Suprapubic skin (tissue), 4 donors: ENCODE results near the gene TBL1X. TPM values are rescaled to one million over a fixed set of nuclear protein-coding genes. Genes with fewer than 3 reads are reported as not detected.
"Not testable (repeated sequence)": the region's sequence is repeated elsewhere in the genome, so short reads cannot be mapped to it uniquely, and the experiment has no call there.

Source experiments
- DNase-seq, 2 donors: peaks; one replicate each; pipeline ENCODE4 v3.0.0-alpha.2; 2019; ENCODE audit warnings: low spot score in 2 of 2
- H3K27ac ChIP-seq: fragments of 200-600 bp; sonication (generic); one replicate; pipeline ENCODE4 v1.5.1; 2019
- H3K27me3 ChIP-seq: fragments of 200-600 bp; sonication (generic); one replicate; pipeline ENCODE4 v1.5.1; 2019
- H3K36me3 ChIP-seq: fragments of 200-600 bp; sonication (generic); one replicate; pipeline ENCODE4 v1.5.1; 2019
- H3K4me1 ChIP-seq: fragments of 200-600 bp; sonication (generic); one replicate; pipeline ENCODE4 v1.5.1; 2019
- H3K4me3 ChIP-seq: fragments of 200-600 bp; sonication (generic); one replicate; pipeline ENCODE4 v1.5.1; 2019; ENCODE audit warnings: mild to moderate bottlenecking
- H3K9me3 ChIP-seq: fragments of 200-600 bp; sonication (generic); one replicate; pipeline ENCODE4 v1.5.1; 2019
- EP300 ChIP-seq: sonication (generic); formaldehyde crosslinking; IDR thresholded peaks from one replicate; pipeline ENCODE4 v1.6.1; 2017; ENCODE audit warnings: antibody characterized with exemption
- POLR2A ChIP-seq, 2 donors: fragments of 450-650 bp; IDR thresholded peaks; one replicate each; pipeline ENCODE4 v1.6.1; 2017; ENCODE audit warnings: antibody characterized with exemption in 2 of 2, mild to moderate bottlenecking in 2 of 2, moderate library complexity in 2 of 2
- POLR2AphosphoS5 ChIP-seq, 3 donors: sonication (generic); formaldehyde crosslinking; IDR thresholded peaks; one replicate each; pipeline ENCODE4 v1.6.1; 2017; ENCODE audit warnings: antibody characterized with exemption in 3 of 3
- WGBS: methylation state at CpG from one replicate; pipeline ENCODE4 v1.1.5; 2018; 5-methylcytosine and 5-hydroxymethylcytosine counted together
- total RNA-seq, 4 donors: library from RNA; depleted of rRNA; stranded (reverse); fragments of >200 nt; gene quantifications; one replicate each; pipeline ENCODE4 v1.1.0, GENCODE V29; 2016
- TF ChIP-seq, protein P1 (sequence below), 2 donors: fragments of 200-600 bp in 1 of 2; fragments of 450-650 bp in 1 of 2; sonication (generic) in 1 of 2; IDR thresholded peaks; one replicate each; pipeline ENCODE4 v1.5.1; 2016 to 2019; ENCODE audit warnings: antibody characterized with exemption in 2 of 2, mild to moderate bottlenecking in 1 of 2, moderate library complexity in 1 of 2

TBL1X gene
- total RNA-seq, 4 donors from 2014 or later: 13.2 to 31.0 (median 17.1) TPM

DNA sequence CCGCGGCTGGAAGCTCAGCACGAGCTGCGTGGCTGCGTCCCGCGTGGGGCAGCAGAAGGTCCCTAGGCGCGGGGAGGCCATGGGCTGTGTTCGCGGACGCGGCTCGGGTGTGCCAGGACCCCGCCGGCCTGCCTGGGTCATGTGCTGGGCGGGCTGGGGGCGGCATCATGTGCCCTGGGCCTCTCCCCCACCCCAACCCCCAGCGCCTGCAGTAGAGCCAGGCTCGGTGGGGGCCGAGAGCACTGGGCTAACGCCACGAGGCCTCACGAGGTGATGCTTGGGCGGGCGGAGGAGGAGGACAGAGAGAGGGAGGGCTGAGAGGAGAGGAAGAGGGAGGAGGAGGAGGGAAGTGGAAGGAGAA, 300.9 kb downstream of the TBL1X start, which contains the start of gene GPR143:
GPR143 (minus strand) TSS at position 111 of the 361 bp plus-strand sequence; CDS start at position 81, 30 bp downstream.
- H3K4me3 ChIP-seq: peak within 1 kb of the TSS; percentile 7

DNA sequence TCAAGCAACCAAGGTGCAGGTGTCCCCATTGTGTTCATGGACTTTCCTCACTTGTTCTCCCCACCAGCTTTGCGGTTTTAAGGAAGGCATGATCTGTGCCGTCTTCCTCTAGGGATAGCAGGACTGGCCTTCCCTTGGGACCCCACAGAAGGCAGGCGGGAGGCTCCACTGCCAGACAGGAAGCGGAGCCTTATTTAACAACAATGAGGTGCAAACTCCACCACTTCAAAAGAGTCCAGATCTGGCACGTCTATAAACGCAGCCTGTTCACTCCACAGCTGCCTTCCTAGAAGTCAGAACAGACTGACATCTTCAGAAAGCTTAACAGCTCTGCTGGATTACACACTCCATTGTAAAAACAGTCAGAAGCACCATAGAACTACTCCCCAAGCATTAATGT, 302.5 kb downstream of the TBL1X start:
- TF ChIP-seq POLR2A (IDR thresholded peaks at IDR 0.05) (no peak), POLR2AphosphoS5 (IDR thresholded peaks at IDR 0.05) (no peak)
- TF ChIP-seq, protein P1, sequence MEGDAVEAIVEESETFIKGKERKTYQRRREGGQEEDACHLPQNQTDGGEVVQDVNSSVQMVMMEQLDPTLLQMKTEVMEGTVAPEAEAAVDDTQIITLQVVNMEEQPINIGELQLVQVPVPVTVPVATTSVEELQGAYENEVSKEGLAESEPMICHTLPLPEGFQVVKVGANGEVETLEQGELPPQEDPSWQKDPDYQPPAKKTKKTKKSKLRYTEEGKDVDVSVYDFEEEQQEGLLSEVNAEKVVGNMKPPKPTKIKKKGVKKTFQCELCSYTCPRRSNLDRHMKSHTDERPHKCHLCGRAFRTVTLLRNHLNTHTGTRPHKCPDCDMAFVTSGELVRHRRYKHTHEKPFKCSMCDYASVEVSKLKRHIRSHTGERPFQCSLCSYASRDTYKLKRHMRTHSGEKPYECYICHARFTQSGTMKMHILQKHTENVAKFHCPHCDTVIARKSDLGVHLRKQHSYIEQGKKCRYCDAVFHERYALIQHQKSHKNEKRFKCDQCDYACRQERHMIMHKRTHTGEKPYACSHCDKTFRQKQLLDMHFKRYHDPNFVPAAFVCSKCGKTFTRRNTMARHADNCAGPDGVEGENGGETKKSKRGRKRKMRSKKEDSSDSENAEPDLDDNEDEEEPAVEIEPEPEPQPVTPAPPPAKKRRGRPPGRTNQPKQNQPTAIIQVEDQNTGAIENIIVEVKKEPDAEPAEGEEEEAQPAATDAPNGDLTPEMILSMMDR (IDR thresholded peaks at IDR 0.05): no peak
- DNase-seq: no peak
- Histone ChIP-seq H3K27ac (no peak overlapping the region), H3K4me1 (no peaks in the 10 kb centered on the region), H3K9me3 (no peaks in the 10 kb centered on the region), H3K4me3 (no peak overlapping the region), H3K27me3 (no peaks in the 10 kb centered on the region), H3K36me3 (no peaks in the 10 kb centered on the region)
- WGBS: 48% methylated on average over 6 of the region's 6 CpGs

More for the DNA sequence above, 300.9 kb downstream of the TBL1X start, which contains the start of gene GPR143:
- H3K27ac ChIP-seq: no peak within 1 kb of the TSS
- 53% methylated on average over 9 of the region's 26 CpGs for whole genome bisulfite sequencing
- no peak for DNase-seq
- no peaks in the 10 kb centered on the region for H3K36me3 ChIP-seq
- no peak for TF ChIP-seq EP300
- TF ChIP-seq, protein P1 (IDR thresholded peaks at IDR 0.05): no peak
- TF ChIP-seq POLR2A (IDR thresholded peaks at IDR 0.05): no peak
- TF ChIP-seq POLR2AphosphoS5 (IDR thresholded peaks at IDR 0.05): no peak
- H3K4me1 ChIP-seq: no peaks in the 10 kb centered on the region
- no peaks in the 10 kb centered on the region for H3K9me3 ChIP-seq
- no peaks in the 10 kb centered on the region for H3K27me3 ChIP-seq

DNA sequence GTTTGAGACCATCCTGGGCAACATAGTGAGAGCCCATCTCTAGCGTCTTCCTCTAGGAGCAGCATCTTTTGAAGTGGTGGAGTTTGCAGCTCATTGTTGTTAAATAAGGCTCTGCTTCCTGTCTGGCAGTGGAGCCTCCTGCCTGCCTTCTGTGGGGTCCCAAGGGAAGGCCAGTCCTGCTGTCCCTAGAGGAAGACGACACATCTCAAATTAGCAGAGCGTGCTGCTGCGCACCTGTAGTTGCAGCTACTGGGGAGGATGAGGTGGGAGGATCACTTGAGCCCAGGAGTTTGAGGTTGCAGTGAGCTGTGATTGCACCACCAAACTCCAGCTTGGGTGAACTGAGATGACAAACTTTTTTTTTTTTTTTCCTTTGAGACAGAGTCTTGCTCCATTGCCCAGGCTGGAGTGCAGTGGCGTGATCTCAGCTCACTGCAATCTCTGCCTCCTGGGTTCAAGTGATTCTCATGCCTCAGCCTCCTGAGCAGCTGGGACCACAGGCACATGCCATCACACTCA, 303.5 kb downstream of the TBL1X start:
- not testable (repeated sequence) for H3K4me3 ChIP-seq, H3K9me3 ChIP-seq, DNase-seq, H3K36me3 ChIP-seq, H3K27me3 ChIP-seq, H3K27ac ChIP-seq, H3K4me1 ChIP-seq
- WGBS: 89% methylated on average over 4 of the region's 5 CpGs

DNA sequence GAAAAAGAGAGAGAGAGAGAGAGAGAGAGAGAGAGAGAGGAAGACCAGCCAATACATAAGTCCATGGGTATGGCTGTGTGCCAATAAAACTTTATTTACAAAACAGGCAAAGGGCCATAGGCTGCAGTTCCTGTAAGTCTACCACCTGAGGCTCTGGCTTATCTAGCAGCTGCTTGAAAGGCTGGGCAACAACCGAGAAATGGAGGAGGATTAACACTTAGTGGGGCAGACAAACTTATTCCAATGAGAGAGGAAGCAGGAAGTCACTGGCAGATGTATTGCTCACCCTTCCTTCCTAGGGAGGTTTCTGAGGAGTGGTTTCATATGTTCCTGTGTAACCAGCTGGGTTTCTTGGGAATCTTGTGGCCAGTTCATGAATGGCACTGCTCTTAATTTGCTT, 305.5 kb downstream of the TBL1X start:
- no peak for TF ChIP-seq EP300
- TF ChIP-seq, protein P1 (IDR thresholded peaks at IDR 0.05): no peak
- H3K9me3 ChIP-seq: no peaks in the 10 kb centered on the region
- 46% methylated on average over 1 of the region's 1 CpG for WGBS
- no peaks in the 10 kb centered on the region for H3K4me1 ChIP-seq
- H3K36me3 ChIP-seq: no peaks in the 10 kb centered on the region
- no peak overlapping the region for H3K27ac ChIP-seq
- no peak overlapping the region for H3K4me3 ChIP-seq
- no peak for DNase-seq
- no peaks in the 10 kb centered on the region for H3K27me3 ChIP-seq

DNA sequence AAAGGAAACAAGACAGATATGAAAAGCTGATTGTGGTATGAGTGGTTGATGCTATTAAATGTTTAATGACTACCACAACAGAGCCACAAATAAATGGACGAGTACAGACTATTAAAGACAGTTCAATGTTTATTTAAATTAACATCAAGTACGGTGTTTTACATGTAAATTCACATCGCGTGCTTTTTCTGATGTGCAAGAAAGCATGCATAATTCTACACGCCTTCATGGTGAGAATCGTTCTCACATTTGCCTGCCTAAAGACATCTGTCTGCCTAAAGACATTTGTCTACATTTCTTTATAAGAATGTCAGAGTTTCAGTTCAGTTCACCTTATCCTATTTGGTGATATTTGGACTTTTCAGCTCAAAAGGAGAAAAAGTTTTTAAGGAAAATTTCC, 308.1 kb downstream of the TBL1X start:
- no peaks in the 10 kb centered on the region for H3K9me3 ChIP-seq
- H3K27ac ChIP-seq: no peak overlapping the region
- WGBS: 76% methylated on average over 6 of the region's 6 CpGs
- H3K4me3 ChIP-seq: no peak overlapping the region
- H3K27me3 ChIP-seq: no peaks in the 10 kb centered on the region
- no peaks in the 10 kb centered on the region for H3K4me1 ChIP-seq
- DNase-seq: no peak
- no peak for TF ChIP-seq EP300
- TF ChIP-seq POLR2A (IDR thresholded peaks at IDR 0.05): no peak
- TF ChIP-seq POLR2AphosphoS5 (IDR thresholded peaks at IDR 0.05): no peak
- TF ChIP-seq, protein P1 (IDR thresholded peaks at IDR 0.05): no peak
- H3K36me3 ChIP-seq: no peaks in the 10 kb centered on the region

DNA sequence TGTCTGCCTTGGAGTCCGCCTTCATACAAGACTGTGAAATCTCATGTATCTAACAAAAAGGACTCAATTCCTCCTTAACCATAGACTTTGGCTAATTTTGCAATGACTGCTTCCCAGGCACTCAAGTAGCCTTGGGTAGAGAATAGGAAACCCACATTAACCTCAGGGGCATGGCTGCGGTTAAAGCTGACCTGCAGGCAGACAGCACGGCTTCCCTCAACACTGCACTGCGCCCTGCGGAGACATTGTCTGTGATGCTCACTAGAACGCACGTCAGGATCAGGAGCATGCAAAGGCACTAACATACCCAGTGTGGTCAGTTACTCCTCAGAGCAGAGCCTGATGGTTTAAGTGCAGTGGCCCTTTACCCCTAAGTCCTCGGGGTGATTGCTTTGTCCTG, 311.1 kb downstream of the TBL1X start:
- Histone ChIP-seq H3K4me1 (no peaks in the 10 kb centered on the region), H3K9me3 (no peaks in the 10 kb centered on the region), H3K27ac (no peak overlapping the region), H3K27me3 (no peaks in the 10 kb centered on the region), H3K36me3 (no peaks in the 10 kb centered on the region), H3K4me3 (no peak overlapping the region)
- TF ChIP-seq POLR2AphosphoS5 (IDR thresholded peaks at IDR 0.05) (no peak), POLR2A (IDR thresholded peaks at IDR 0.05) (no peak), EP300 (no peak)
- TF ChIP-seq, protein P1 (IDR thresholded peaks at IDR 0.05): no peak
- 87% methylated on average over 6 of the region's 8 CpGs for WGBS
- no peak for DNase-seq
